GM12891 (cell line): ENCODE measurements around the gene EMC8.

ENCODE experiments used
- POLR2A ChIP-seq: IDR thresholded peaks from 2 replicates; pipeline ENCODE4 v1.6.1; 2011; ENCODE audit warnings: low read depth, low read length, control low read depth
- POLR2AphosphoS5 ChIP-seq: IDR thresholded peaks from 2 replicates; pipeline ENCODE4 v1.6.1; 2011; ENCODE audit warnings: low read depth, low read length, control low read depth

- no peak for TF ChIP-seq POLR2AphosphoS5
- TF ChIP-seq POLR2A = no peak
These were observed 48.3 kb downstream of the EMC8 start, which contains the start of gene C16orf74 for GRCh38 chr16:85750827-85751697.
